HK-2 (cell line): Measurements from ENCODE around the gene HSPG2.
"Not testable (repeated sequence)": the region's sequence is repeated elsewhere in the genome, so short reads cannot be mapped to it uniquely, and the experiment has no call there.

ENCODE experiments used
- DNase-seq: peaks from one replicate; pipeline ENCODE4 v3.0.0-alpha.2; 2018; ENCODE audit not compliant: unreplicated experiment

Gene HSPG2

GRCh38 chr1:21933397-21934248 is 3.5 kb downstream of the HSPG2 start:
- peak; percentile 76 for DNase-seq

GRCh38 chr1:21932127-21932526 is 5.0 kb downstream of the HSPG2 start:
- no peak for DNase-seq

- peak; percentile 93 for DNase-seq
These were observed 5.7 kb downstream of the HSPG2 start for GRCh38 chr1:21931171-21932093.

- DNase-seq = no peak
These were observed 6.4 kb downstream of the HSPG2 start for GRCh38 chr1:21930629-21931170.

GRCh38 chr1:21930080-21930571 is 7.0 kb downstream of the HSPG2 start:
- DNase-seq = no peak

- no peak for DNase-seq
These were observed 9.4 kb downstream of the HSPG2 start for GRCh38 chr1:21927533-21928237.

GRCh38 chr1:21926814-21927532 is 10.1 kb downstream of the HSPG2 start:
- no peak for DNase-seq

GRCh38 chr1:21926065-21926464 is 11.0 kb downstream of the HSPG2 start:
- no peak for DNase-seq

- DNase-seq = no peak
These were observed 11.7 kb downstream of the HSPG2 start for GRCh38 chr1:21925334-21925940.

GRCh38 chr1:21924503-21925005 is 12.6 kb downstream of the HSPG2 start:
- DNase-seq = no peak

- no peak for DNase-seq
These were observed 14.8 kb downstream of the HSPG2 start for GRCh38 chr1:21922090-21923013.

- DNase-seq = peak; percentile 85
These were observed 15.8 kb downstream of the HSPG2 start for GRCh38 chr1:21921100-21921875.

- DNase-seq = no peak
These were observed 17.6 kb downstream of the HSPG2 start for GRCh38 chr1:21919520-21919919.

GRCh38 chr1:21917239-21917631 is 19.9 kb downstream of the HSPG2 start:
- DNase-seq = not testable (repeated sequence)

- DNase-seq = no peak
These were observed 20.5 kb downstream of the HSPG2 start for GRCh38 chr1:21916447-21917238.

- no peak for DNase-seq
These were observed 22.1 kb downstream of the HSPG2 start for GRCh38 chr1:21914880-21915640.

- no peak for DNase-seq
These were observed 22.7 kb downstream of the HSPG2 start for GRCh38 chr1:21914450-21914849.
